Gastrocnemius medialis (tissue), 4 donors: ENCODE data around the gene METTL23.

Experiments used
- POLR2A ChIP-seq, 2 donors: fragments of 450-650 bp; IDR thresholded peaks; one replicate each; pipeline ENCODE4 v1.6.1; 2017; ENCODE audit warnings: antibody characterized with exemption in 2 of 2, mild to moderate bottlenecking in 2 of 2, moderate library complexity in 2 of 2
- TF ChIP-seq, protein P1 (sequence below), 5 experiments: fragments of 450-650 bp in 3 of 5; fragments of 200-600 bp in 2 of 5; sonication (generic) in 2 of 5; IDR thresholded peaks in 4 of 5; conservative IDR thresholded peaks in 1 of 5; 1 replicate in 4 of 5; 2 replicates in 1 of 5; pipeline ENCODE4 v1.5.1; 2016 to 2019; ENCODE audit warnings: antibody characterized with exemption in 5 of 5, mild to moderate bottlenecking in 3 of 5, moderate library complexity in 3 of 5

DNA sequence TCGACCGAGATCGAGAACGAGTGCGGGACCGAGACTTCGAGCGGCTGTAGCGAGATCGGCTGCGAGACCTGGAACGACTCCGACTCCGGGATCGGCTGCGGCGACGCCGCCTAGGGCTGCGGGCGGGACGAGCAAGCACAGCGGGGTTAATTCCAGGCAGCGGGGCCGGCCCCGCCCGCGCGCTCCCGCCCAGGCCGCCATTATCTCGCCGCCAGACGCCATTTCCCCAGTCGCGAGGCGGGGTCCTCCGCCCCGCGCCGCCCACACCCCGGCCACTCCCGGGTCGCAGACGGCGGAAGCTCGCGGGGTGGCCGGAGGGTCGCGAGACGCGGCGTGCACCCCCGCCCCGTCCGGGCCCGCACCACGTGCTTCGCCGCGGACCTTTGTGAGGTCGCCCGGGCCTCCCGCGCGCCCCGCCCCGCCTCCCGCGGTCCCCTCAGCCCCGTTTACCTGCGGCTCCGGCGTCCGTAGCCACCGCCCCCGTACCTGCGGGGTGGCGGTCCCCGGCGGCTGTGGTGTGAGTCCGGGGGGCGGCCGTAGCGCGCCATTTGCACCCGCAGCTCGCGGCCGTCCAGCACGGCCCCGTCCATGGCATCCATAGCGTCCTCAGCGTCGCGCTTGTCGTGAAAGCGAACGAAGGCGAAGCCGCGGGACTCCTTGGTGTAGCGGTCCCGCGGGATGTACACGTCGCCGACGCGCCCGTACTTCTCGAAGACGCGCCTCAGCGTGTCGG is 9.9 kb downstream of the METTL23 start:
- TF ChIP-seq POLR2A (IDR thresholded peaks at IDR 0.05), result peak; percentile 0 to 39
- TF ChIP-seq, protein P1, sequence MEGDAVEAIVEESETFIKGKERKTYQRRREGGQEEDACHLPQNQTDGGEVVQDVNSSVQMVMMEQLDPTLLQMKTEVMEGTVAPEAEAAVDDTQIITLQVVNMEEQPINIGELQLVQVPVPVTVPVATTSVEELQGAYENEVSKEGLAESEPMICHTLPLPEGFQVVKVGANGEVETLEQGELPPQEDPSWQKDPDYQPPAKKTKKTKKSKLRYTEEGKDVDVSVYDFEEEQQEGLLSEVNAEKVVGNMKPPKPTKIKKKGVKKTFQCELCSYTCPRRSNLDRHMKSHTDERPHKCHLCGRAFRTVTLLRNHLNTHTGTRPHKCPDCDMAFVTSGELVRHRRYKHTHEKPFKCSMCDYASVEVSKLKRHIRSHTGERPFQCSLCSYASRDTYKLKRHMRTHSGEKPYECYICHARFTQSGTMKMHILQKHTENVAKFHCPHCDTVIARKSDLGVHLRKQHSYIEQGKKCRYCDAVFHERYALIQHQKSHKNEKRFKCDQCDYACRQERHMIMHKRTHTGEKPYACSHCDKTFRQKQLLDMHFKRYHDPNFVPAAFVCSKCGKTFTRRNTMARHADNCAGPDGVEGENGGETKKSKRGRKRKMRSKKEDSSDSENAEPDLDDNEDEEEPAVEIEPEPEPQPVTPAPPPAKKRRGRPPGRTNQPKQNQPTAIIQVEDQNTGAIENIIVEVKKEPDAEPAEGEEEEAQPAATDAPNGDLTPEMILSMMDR (IDR thresholded peaks at IDR 0.05 in 4 of 5, conservative IDR thresholded peaks at IDR 0.05 in 1 of 5), result peak in 4 of 5 experiments; percentile 21 to 39 (median 34)
